ENCODE measurements around the gene RHCG.

GRCh38 chr15:89426500-89426899 lies 69.9 kb downstream of the RHCG start:
- no peak for TF ChIP-seq CTCF (IDR thresholded peaks at IDR 0.05)
- no peak for TF ChIP-seq POLR2A (IDR thresholded peaks at IDR 0.05)
